ENCODE measurements around the gene OCIAD1.
"Not testable (repeated sequence)": the region's sequence is repeated elsewhere in the genome, so short reads cannot be mapped to it uniquely, and the experiment has no call there.

OCIAD1 gene

DNA sequence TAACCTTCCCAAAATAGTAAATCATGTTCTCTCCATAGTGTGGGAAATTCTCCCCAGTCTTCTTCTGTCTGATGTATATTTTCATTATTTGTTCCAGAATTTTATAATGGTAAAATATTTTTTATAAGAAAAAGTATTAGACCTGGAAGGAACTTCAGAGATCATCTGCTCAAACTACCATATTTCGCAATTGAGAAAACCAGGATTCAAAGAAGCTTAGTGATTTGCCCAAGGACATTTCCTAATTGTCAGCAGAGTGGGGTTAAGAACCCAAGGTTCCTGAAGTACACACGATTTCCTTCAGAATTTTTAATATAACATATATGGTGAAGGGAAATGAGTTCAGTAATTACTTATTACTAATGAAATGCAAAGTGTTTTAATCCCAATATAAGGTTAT lies 24.1 kb downstream of the OCIAD1 start:
- H3K4me3 ChIP-seq (ENCODE audit: low read depth, low read length): no peak overlapping the region
- H3K9me3 ChIP-seq (ENCODE audit: control insufficient read depth, insufficient read depth, low read depth, low read length): no peaks in the 10 kb centered on the region
- H3K27ac ChIP-seq (ENCODE audit: low read depth, low read length): no peak overlapping the region
- no peaks in the 10 kb centered on the region for H3K4me1 ChIP-seq (ENCODE audit: control insufficient read depth, insufficient read depth, low read length)
- H3K9ac ChIP-seq (ENCODE audit: low read length): no peak overlapping the region
- no peaks in the 10 kb centered on the region for H3K27me3 ChIP-seq (ENCODE audit: control insufficient read depth, insufficient read depth, low read length)
- H3K36me3 ChIP-seq (ENCODE audit: control insufficient read depth, insufficient read depth, low read length): peaks cover 92% of the 10 kb centered on the region

DNA sequence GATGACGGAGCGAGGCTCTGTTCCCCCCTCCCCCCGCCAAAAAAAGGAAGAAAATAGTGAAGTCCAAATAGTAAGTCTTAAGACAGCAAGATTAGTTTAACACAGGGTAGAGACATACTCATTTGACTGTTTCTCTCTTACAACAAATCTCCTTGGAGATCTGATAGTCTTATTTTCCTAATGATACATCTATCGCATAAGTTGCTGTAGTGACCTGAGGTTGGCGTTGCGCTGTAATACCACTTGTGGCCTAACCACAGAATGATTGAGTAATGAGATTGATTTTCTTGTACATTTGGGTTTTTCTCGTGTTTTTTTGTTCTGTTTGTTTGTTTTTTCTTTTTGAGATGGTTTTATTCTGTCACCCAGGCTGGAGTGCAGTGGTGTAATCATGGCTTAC lies 27.2 kb downstream of the OCIAD1 start:
- H3K9me3 ChIP-seq (ENCODE audit: control insufficient read depth, insufficient read depth, low read depth, low read length): no peaks in the 10 kb centered on the region
- H3K36me3 ChIP-seq (ENCODE audit: control insufficient read depth, insufficient read depth, low read length): peaks cover 74% of the 10 kb centered on the region
- no peak overlapping the region for H3K4me3 ChIP-seq (ENCODE audit: low read depth, low read length)
- H3K9ac ChIP-seq (ENCODE audit: low read length): no peak overlapping the region
- no peaks in the 10 kb centered on the region for H3K4me1 ChIP-seq (ENCODE audit: control insufficient read depth, insufficient read depth, low read length)
- H3K27ac ChIP-seq (ENCODE audit: low read depth, low read length): no peak overlapping the region
- H3K27me3 ChIP-seq (ENCODE audit: control insufficient read depth, insufficient read depth, low read length): no peaks in the 10 kb centered on the region

DNA sequence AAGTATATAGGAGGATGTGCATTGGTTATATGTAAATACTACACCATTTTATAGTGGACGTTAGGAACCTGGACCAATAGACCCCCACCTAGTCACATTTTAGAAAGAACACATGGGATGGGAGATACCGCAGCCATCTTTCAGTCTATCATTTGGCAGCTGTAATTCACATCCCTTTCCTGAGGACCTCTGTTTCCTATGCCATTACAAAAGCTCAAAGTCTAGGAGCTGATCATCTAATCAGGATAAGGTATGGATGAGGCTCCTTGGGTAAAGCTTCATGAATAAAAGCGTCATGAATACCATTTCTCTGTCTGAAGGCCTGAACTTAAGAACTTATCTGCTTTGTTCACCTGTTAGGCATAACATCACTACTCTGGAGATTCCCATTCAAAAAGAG lies 31.1 kb downstream of the OCIAD1 start:
- Histone ChIP-seq H3K36me3 (ENCODE audit: control insufficient read depth, insufficient read depth, low read length) (peaks cover 38% of the 10 kb centered on the region), H3K4me3 (ENCODE audit: low read depth, low read length) (no peak overlapping the region), H3K4me1 (ENCODE audit: control insufficient read depth, insufficient read depth, low read length) (no peaks in the 10 kb centered on the region), H3K27me3 (ENCODE audit: control insufficient read depth, insufficient read depth, low read length) (no peaks in the 10 kb centered on the region), H3K9ac (ENCODE audit: low read length) (no peak overlapping the region), H3K9me3 (ENCODE audit: control insufficient read depth, insufficient read depth, low read depth, low read length) (no peaks in the 10 kb centered on the region; the same call in 1 of the 2 replicates), H3K27ac (ENCODE audit: low read depth, low read length) (no peak overlapping the region)

DNA sequence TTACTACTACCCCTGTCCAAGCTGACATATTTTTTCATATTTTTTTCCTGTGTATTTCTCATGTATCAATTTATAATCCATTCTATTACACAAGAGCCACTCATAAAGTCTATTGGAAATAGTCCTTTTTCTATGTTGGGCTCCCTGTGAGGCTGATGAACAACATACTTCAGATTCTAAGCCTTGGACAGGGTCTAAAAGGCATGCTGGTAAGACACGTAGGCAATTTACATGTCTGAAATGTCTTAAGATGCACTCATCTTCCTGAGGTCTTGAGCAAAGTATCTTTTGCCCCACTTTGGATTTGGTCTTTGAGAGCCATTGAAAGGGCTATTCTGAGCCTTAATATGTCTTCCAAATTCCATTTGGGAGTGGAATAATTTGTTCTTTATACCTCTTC lies 31.8 kb downstream of the OCIAD1 start:
- Histone ChIP-seq H3K4me1 (ENCODE audit: control insufficient read depth, insufficient read depth, low read length) (no peaks in the 10 kb centered on the region), H3K27ac (ENCODE audit: low read depth, low read length) (no peak overlapping the region), H3K4me3 (ENCODE audit: low read depth, low read length) (no peak overlapping the region), H3K9ac (ENCODE audit: low read length) (no peak overlapping the region), H3K27me3 (ENCODE audit: control insufficient read depth, insufficient read depth, low read length) (no peaks in the 10 kb centered on the region), H3K9me3 (ENCODE audit: control insufficient read depth, insufficient read depth, low read depth, low read length) (no peaks in the 10 kb centered on the region; the same call in 1 of the 2 replicates), H3K36me3 (ENCODE audit: control insufficient read depth, insufficient read depth, low read length) (peaks cover 32% of the 10 kb centered on the region)

DNA sequence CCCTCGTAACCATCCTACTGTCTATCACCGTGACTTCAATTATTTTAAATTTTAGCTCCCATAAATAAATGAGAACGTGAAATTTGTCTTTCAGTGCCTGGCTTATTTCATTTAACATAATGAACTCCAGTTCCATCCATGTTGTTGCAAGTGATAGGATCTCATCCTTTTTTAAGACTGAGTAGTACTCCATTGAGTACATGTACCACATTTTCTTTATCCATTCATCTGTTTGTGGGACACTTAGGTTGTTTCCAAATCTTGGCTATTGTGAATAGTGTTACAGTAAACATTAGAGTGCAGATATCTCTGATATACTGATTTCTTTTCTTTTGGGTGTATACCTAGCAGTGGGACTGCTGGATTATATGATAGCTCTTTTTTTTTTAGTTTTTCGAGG lies 32.8 kb downstream of the OCIAD1 start:
- Histone ChIP-seq H3K4me3 (ENCODE audit: low read depth, low read length) (no peak overlapping the region), H3K4me1 (ENCODE audit: control insufficient read depth, insufficient read depth, low read length) (no peaks in the 10 kb centered on the region), H3K9ac (ENCODE audit: low read length) (no peak overlapping the region), H3K27ac (ENCODE audit: low read depth, low read length) (no peak overlapping the region), H3K36me3 (ENCODE audit: control insufficient read depth, insufficient read depth, low read length) (peaks cover 22% of the 10 kb centered on the region), H3K9me3 (ENCODE audit: control insufficient read depth, insufficient read depth, low read depth, low read length) (no peaks in the 10 kb centered on the region; the same call in 1 of the 2 replicates), H3K27me3 (ENCODE audit: control insufficient read depth, insufficient read depth, low read length) (no peaks in the 10 kb centered on the region)

- not testable (repeated sequence) for H3K4me3 ChIP-seq (ENCODE audit: low read depth, low read length); H3K4me1 ChIP-seq (ENCODE audit: control insufficient read depth, insufficient read depth, low read length); H3K27ac ChIP-seq (ENCODE audit: low read depth, low read length)
These were observed 33.8 kb downstream of the OCIAD1 start for GRCh38 chr4:48864696-48865095.

GRCh38 chr4:48877827-48878535 lies 47.1 kb downstream of the OCIAD1 start:
- Histone ChIP-seq H3K9me3 (ENCODE audit: control insufficient read depth, insufficient read depth, low read depth, low read length) (no peaks in the 10 kb centered on the region), H3K27me3 (ENCODE audit: control insufficient read depth, insufficient read depth, low read length) (no peaks in the 10 kb centered on the region), H3K4me3 (ENCODE audit: low read depth, low read length) (no peak overlapping the region), H3K27ac (ENCODE audit: low read depth, low read length) (no peak overlapping the region), H3K36me3 (ENCODE audit: control insufficient read depth, insufficient read depth, low read length) (no peaks in the 10 kb centered on the region), H3K9ac (ENCODE audit: low read length) (no peak overlapping the region), H3K4me1 (ENCODE audit: control insufficient read depth, insufficient read depth, low read length) (no peaks in the 10 kb centered on the region)

More at GRCh38 chr4:48864696-48865095, 33.8 kb downstream of the OCIAD1 start:
- H3K9me3 ChIP-seq (ENCODE audit: control insufficient read depth, insufficient read depth, low read depth, low read length); H3K9ac ChIP-seq (ENCODE audit: low read length); H3K27me3 ChIP-seq (ENCODE audit: control insufficient read depth, insufficient read depth, low read length): not testable (repeated sequence)
- peaks cover 13% of the 10 kb centered on the region for H3K36me3 ChIP-seq (ENCODE audit: control insufficient read depth, insufficient read depth, low read length)

DNA sequence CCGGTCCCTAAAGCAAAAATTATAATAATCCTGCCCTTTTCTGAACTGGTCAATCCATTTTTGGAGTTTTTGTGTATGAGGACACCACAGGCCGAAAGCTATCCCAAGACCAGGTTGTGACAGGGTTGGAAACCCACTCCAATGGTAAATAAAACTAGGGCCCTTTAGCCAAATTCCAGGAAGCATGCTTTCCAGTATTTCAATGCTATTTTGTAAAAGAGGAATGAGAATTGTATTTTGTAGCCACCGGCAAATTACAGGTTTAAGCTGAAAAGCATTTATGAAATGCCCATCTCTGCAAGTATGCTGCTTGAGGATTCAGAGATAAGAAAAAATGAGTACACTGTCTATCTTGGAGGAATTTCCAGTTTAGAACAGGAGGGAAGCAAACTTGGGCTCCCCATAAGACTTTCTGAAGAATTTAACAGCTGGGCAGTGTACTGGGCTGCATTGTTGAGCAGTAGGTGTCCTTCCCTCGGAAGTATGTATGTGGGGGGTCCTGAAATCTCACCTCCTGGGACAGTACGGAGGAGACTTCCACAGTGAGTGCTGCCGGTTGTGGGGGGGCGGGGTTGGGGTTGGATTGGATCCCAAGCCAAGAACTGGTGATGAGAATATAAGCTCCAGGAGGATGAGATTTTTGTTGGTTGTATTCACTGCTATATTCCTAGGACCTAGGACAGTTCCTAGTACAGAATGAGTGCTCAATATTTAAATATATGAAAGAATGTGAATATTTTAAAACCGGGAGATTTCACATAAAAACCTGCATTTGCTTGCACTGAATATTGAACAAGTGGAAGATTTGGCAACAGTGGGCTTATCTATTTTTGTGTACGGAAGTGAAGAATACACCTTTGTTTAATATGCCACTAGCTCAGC lies 48.9 kb downstream of the OCIAD1 start:
- Histone ChIP-seq H3K4me3 (ENCODE audit: low read depth, low read length) (no peak overlapping the region), H3K36me3 (ENCODE audit: control insufficient read depth, insufficient read depth, low read length) (no peaks in the 10 kb centered on the region), H3K9ac (ENCODE audit: low read length) (no peak overlapping the region), H3K27ac (ENCODE audit: low read depth, low read length) (no peak overlapping the region), H3K27me3 (ENCODE audit: control insufficient read depth, insufficient read depth, low read length) (no peaks in the 10 kb centered on the region), H3K4me1 (ENCODE audit: control insufficient read depth, insufficient read depth, low read length) (no peaks in the 10 kb centered on the region), H3K9me3 (ENCODE audit: control insufficient read depth, insufficient read depth, low read depth, low read length) (no peaks in the 10 kb centered on the region)

DNA sequence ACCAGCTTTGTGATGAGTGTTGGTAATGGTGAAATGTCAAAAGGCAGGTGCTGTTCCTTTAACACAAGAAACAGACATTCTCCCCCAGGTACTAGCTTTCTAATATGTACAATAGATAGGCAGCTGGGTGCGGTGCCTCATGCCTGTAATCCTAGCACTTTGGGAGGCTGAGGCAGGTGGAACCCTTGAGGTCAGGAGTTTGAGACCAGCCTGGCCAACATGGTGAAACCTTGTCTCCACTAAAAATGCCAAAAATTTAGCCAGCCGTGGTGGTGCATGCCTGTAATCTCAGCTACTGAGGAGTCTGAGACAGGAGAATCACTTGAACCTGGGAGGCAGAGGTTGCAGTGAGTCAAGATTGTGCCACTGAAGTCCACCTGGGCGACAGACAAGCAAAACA lies 50.8 kb downstream of the OCIAD1 start:
- H3K36me3 ChIP-seq (ENCODE audit: control insufficient read depth, insufficient read depth, low read length); H3K4me1 ChIP-seq (ENCODE audit: control insufficient read depth, insufficient read depth, low read length); H3K27me3 ChIP-seq (ENCODE audit: control insufficient read depth, insufficient read depth, low read length); H3K27ac ChIP-seq (ENCODE audit: low read depth, low read length); H3K9ac ChIP-seq (ENCODE audit: low read length); H3K4me3 ChIP-seq (ENCODE audit: low read depth, low read length); H3K9me3 ChIP-seq (ENCODE audit: control insufficient read depth, insufficient read depth, low read depth, low read length): not testable (repeated sequence)

DNA sequence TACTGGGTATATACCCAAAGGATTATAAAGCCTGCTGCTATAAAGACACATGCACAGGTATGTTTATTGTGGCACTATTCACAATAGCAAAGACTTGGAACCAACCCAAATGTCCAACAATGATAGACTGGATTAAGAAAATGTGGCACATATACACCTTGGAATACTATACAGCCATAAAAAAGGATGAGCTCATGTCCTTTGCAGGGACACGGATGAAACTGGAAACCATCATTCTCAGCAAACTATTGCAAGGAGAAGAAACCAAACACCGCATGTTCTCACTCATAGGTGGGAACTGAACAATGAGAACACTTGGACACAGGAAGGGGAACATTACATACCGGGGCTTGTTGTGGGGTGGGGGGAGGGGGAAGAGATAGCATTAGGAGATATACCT lies 58.9 kb downstream of the OCIAD1 start:
- not testable (repeated sequence) for H3K27me3 ChIP-seq (ENCODE audit: control insufficient read depth, insufficient read depth, low read length); H3K27ac ChIP-seq (ENCODE audit: low read depth, low read length); H3K4me3 ChIP-seq (ENCODE audit: low read depth, low read length); H3K9ac ChIP-seq (ENCODE audit: low read length); H3K4me1 ChIP-seq (ENCODE audit: control insufficient read depth, insufficient read depth, low read length); H3K9me3 ChIP-seq (ENCODE audit: control insufficient read depth, insufficient read depth, low read depth, low read length)
- H3K36me3 ChIP-seq (ENCODE audit: control insufficient read depth, insufficient read depth, low read length): peaks cover 40% of the 10 kb centered on the region

DNA sequence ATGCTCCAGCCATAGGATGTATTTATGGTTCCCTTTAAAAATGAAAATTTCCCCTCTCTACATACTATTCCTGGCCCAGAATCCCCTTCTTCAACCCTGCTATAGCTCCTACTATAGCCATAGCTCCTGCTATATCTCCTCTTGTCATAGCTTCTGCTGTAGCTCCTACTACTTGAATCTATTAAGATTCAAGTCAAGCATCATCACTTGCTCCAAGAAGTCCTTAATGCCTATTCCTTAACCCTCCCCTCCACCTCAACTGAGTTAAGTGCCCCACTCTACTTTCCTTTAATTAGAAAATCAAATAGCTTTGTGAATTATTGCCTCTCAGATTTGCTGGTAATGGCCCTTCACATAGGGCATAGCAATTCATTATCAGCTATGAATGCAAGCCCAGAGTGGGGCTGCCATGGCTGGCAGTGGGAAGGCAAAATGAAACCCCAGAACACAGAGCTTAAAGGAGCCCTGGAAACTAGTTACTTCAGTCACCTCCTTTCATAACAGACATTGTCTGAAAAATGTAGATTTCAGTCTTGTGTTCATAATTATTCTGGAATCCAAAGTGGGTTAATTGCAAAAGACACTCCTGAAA lies 60.2 kb downstream of the OCIAD1 start:
- H3K27me3 ChIP-seq (ENCODE audit: control insufficient read depth, insufficient read depth, low read length): no peaks in the 10 kb centered on the region
- H3K4me1 ChIP-seq (ENCODE audit: control insufficient read depth, insufficient read depth, low read length): no peaks in the 10 kb centered on the region
- H3K9me3 ChIP-seq (ENCODE audit: control insufficient read depth, insufficient read depth, low read depth, low read length): no peaks in the 10 kb centered on the region
- H3K4me3 ChIP-seq (ENCODE audit: low read depth, low read length): no peak overlapping the region
- no peak overlapping the region for H3K9ac ChIP-seq (ENCODE audit: low read length)
- H3K27ac ChIP-seq (ENCODE audit: low read depth, low read length): no peak overlapping the region
- H3K36me3 ChIP-seq (ENCODE audit: control insufficient read depth, insufficient read depth, low read length): peaks cover 52% of the 10 kb centered on the region

Data from HUES6 (cell line).